Left lung (tissue), 10 donors: Measurements from ENCODE around the gene WDR88. TPM values are rescaled to one million over a fixed set of nuclear protein-coding genes. Genes with fewer than 3 reads are reported as not detected.
A peak's percentile ranks its signal among the peaks of the same experiment; 100 is the strongest.

Source experiments
- ATAC-seq: fragments of 200-7000 bp; cut with Tn5 transposase; one replicate; pipeline ENCODE4 v1.9.1; 2020; ENCODE audit warnings: moderate library complexity
- DNase-seq, 4 donors: peaks; one replicate each; pipeline ENCODE4 v3.0.0-alpha.2; 2013 to 2020
- H3K27ac ChIP-seq, 2 donors: fragments of 200-600 bp; sonication (generic) in 1 of 2; one replicate each; pipeline versions ENCODE4 v1.5.0 to v1.8.0; 2020 to 2021
- H3K27me3 ChIP-seq, 2 donors: fragments of 200-600 bp; sonication (generic) in 1 of 2; one replicate each; pipeline versions ENCODE4 v1.5.0 to v1.8.0; 2020 to 2021
- H3K36me3 ChIP-seq, 2 donors: fragments of 200-600 bp; sonication (generic) in 1 of 2; one replicate each; pipeline versions ENCODE4 v1.5.0 to v1.8.0; 2020 to 2021
- H3K4me1 ChIP-seq, 2 donors: fragments of 200-600 bp; one replicate each; pipeline ENCODE4 v1.8.0; 2021
- H3K4me3 ChIP-seq, 2 donors: fragments of 200-600 bp; sonication (generic) in 1 of 2; one replicate each; pipeline versions ENCODE4 v1.5.0 to v1.8.0; 2020 to 2021; ENCODE audit warnings: mild to moderate bottlenecking in 1 of 2
- H3K9me3 ChIP-seq, 2 donors: fragments of 200-600 bp; sonication (generic) in 1 of 2; one replicate each; pipeline versions ENCODE4 v1.5.0 to v1.8.0; 2020 to 2021
- intact Hi-C, 2 donors: fragments of 100-400 bp; cut with DNase I; formaldehyde crosslinking; loops; one replicate each; pipeline versions ENCODE4 v1.11.2 to v1.14.2; 2022
- polyA plus RNA-seq, 6 donors: library from polyadenylated mRNA; unstranded; fragments of 120-200 nt; gene quantifications; one replicate each; pipeline ENCODE4 v1.2.1, GENCODE V29; 2013; ENCODE audit not compliant: insufficient read length in 6 of 6
- total RNA-seq, 2 donors: library from RNA; stranded (reverse); fragmentation: NEBNext Ultra II Directional; extraction: Animal tissue kit (Norgen Biotek cat#: 25700); gene quantifications; one replicate each; pipeline ENCODE4 v1.2.1, GENCODE V29; 2021
- TF ChIP-seq, protein P1 (sequence below), 2 donors: fragments of 200-600 bp; sonication (generic) in 1 of 2; IDR thresholded peaks; one replicate each; pipeline versions ENCODE4 v1.5.0 to v1.8.0; 2021; ENCODE audit warnings: antibody characterized with exemption in 2 of 2
- donor health status: DM: no; HTN: yes; CAD: no.
- donor health status: DM: no; HTN: no; CAD: no.

WDR88 gene
- total and polyA plus RNA-seq, 8 donors = 1.2 to 1.9 (median 1.5) TPM; not detected in 2

DNA sequence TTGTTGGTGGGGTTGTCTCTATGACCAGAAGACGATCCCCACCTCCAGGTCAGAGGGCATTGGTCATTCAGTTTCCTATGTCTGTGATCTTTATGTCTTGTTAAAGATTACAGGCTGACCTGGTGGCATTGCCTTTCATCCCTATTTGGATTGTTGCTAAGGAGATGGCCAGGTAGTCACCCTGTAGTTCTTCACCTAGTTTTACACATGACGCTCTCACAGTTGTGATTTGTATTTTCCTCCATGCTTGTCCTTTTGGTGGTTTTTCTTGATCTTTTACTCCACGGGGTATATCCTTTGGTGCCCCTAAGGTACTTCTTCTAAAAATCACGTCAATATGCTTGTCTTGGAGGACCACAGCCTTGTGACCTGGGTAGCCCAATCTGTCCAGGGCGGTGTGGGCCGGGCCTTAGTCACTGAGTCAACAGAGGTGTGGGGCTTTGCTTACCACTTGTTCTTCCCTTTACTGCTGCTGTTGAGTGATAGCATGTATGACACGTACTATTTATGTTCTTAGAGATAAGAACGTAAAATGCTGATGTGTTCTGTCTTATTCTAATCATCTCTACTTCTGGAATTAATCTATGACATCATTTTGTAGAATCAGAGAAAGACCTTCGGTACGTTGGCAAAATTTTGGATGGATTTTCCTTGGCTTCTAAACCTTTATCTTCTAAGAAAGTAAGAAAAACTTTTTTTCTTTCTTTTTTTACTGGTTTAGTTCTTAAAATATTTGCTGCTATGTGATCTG, 30.8 kb upstream of the WDR88 start:
- Histone ChIP-seq H3K36me3 (peaks cover 0 to 91% of the 10 kb centered on the region in 2 donors), H3K4me3 (no peak overlapping the region), H3K27me3 (no peaks in the 10 kb centered on the region), H3K27ac (no peak overlapping the region), H3K9me3 (no peaks in the 10 kb centered on the region), H3K4me1 (no peaks in the 10 kb centered on the region)
- ATAC-seq (peak; percentile 96), DNase-seq (peak in 1 of 4 donors; percentile 40)
- intact Hi-C loops = no loop called here
- TF ChIP-seq, protein P1, sequence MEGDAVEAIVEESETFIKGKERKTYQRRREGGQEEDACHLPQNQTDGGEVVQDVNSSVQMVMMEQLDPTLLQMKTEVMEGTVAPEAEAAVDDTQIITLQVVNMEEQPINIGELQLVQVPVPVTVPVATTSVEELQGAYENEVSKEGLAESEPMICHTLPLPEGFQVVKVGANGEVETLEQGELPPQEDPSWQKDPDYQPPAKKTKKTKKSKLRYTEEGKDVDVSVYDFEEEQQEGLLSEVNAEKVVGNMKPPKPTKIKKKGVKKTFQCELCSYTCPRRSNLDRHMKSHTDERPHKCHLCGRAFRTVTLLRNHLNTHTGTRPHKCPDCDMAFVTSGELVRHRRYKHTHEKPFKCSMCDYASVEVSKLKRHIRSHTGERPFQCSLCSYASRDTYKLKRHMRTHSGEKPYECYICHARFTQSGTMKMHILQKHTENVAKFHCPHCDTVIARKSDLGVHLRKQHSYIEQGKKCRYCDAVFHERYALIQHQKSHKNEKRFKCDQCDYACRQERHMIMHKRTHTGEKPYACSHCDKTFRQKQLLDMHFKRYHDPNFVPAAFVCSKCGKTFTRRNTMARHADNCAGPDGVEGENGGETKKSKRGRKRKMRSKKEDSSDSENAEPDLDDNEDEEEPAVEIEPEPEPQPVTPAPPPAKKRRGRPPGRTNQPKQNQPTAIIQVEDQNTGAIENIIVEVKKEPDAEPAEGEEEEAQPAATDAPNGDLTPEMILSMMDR (IDR thresholded peaks at IDR 0.05) = no peak

DNA sequence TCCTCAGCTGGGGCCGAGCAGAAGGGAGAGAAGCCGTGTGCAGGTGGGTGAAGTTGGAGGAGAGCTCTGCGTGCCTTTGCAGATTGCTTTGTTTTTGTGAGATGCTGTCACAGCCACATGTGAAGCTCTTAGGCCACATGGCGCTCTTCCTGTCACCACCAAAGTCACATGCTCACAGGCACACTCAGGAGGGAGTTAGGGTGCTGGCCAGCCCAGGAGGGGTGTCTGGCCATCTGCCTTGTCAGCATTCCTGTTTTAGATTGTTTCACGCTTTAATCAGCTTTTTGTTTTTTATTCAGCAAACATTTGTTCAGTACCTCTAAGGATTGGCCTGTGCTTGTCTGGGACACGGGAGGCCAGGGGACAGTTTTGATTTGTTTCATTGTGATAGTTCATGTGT, 29.0 kb upstream of the WDR88 start:
- no peak for DNase-seq
- no peak for ATAC-seq
- Histone ChIP-seq H3K9me3 (no peaks in the 10 kb centered on the region), H3K4me3 (no peak overlapping the region), H3K27me3 (no peaks in the 10 kb centered on the region), H3K36me3 (peaks cover 0 to 91% of the 10 kb centered on the region in 2 donors), H3K4me1 (no peaks in the 10 kb centered on the region), H3K27ac (no peak overlapping the region)
- TF ChIP-seq, protein P1 (IDR thresholded peaks at IDR 0.05) = no peak
- intact Hi-C loops = no loop called here

DNA sequence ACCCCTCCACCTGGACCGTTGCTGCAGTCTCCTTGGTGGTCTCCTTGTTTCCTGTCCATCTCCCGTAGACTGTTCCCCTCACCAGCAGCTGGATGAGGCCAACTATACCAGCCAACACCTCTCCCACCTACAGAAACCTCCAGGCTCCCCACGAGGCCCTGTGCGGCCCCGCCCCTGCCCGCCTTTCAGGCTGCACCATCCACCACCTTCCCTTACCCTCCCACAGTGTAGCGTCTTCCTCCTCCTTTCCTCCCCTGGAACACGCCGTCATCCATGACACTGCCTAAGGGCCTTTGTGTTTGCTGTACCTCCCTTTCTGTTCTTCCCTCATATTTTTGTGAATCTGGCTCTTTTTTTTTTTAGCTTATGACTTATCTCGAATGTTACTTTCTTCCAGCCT, 23.8 kb upstream of the WDR88 start:
- no peaks in the 10 kb centered on the region for H3K4me1 ChIP-seq
- H3K27ac ChIP-seq = no peak overlapping the region
- TF ChIP-seq, protein P1 (IDR thresholded peaks at IDR 0.05) = no peak
- no peaks in the 10 kb centered on the region for H3K27me3 ChIP-seq
- intact Hi-C loops = no loop called here
- H3K36me3 ChIP-seq = peaks cover 0 to 94% of the 10 kb centered on the region in 2 donors
- ATAC-seq (no peak), DNase-seq (no peak)
- no peak overlapping the region for H3K4me3 ChIP-seq
- H3K9me3 ChIP-seq = no peaks in the 10 kb centered on the region

DNA sequence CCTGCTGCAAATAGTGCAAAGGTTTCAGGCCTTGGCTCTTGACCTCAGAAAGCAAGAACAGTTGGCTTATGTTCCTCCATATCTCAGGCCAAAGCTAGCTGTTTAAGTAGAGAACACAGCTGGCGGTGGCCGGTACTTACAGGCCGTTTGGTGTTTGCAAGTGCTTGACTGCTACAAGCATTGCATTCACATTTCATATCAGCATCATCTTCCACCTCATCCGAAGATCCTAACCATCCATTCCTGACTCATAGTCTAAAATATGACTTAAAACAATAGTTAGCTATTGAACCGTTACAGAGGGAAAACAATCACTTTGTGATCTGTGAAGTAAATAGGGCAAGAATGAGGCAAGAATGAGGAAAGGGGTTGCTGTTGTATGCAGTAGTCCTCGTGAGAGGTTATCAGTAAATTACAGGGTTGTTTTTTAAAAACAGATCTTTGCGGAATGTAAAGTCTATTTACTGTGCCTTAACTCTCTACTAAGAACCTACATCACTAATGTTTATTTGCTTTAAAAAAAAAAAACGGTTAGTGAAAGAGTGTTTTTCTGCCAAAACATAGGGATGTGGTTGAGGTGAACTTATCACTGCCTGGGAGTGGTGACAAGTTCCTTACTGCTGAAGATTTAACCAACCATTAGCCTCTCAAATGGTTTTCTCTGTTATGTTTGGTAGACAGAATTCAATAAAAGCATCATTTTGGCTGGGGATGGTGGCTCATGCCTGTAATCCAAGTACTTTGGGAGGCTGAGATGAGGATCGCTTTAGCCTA, 21.6 kb upstream of the WDR88 start:
- TF ChIP-seq, protein P1 (IDR thresholded peaks at IDR 0.05) = no peak

DNA sequence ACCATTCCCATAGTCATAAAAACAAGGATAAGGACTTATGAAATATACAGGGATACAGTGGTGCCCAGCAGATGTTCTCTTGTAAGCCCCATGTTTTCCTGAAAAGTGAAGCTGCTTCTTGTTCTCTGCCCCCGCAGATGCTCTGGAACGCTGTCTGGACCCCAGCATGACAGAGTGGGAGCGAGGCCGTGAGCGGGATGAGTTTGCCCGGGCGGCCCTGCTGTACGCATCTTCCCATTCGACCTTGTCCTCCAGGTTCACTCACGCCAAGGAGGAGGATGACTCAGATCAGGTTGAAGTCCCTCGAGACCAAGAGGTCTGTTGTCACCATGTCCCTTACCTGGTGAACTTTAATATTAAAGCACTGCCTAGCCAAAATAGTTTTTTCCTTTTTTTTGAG, 20.3 kb upstream of the WDR88 start:
- TF ChIP-seq, protein P1 (IDR thresholded peaks at IDR 0.05) = no peak
- Histone ChIP-seq H3K27me3 (no peaks in the 10 kb centered on the region), H3K4me3 (no peak overlapping the region), H3K4me1 (no peaks in the 10 kb centered on the region), H3K27ac (no peak overlapping the region), H3K36me3 (peaks cover 0 to 100% of the 10 kb centered on the region in 2 donors), H3K9me3 (no peaks in the 10 kb centered on the region)
- no peak for ATAC-seq
- DNase-seq = no peak
- intact Hi-C loops = no loop called here

More for the DNA sequence above, 21.6 kb upstream of the WDR88 start:
- Histone ChIP-seq H3K36me3 (peaks cover 0 to 98% of the 10 kb centered on the region in 2 donors), H3K27me3 (no peaks in the 10 kb centered on the region), H3K9me3 (no peaks in the 10 kb centered on the region), H3K27ac (no peak overlapping the region), H3K4me1 (no peaks in the 10 kb centered on the region), H3K4me3 (no peak overlapping the region)
- peak in 1 of 4 donors; percentile 44 for DNase-seq
- intact Hi-C loops = no loop called here
- ATAC-seq = no peak
